AG09309 (cell line): Measurements from ENCODE around the gene LYSMD3.

ENCODE experiments used
- DNase-seq: peaks from one replicate; pipeline ENCODE4 v3.0.0-alpha.2; 2010; ENCODE audit warnings: low read depth
- H3K4me3 ChIP-seq: 2 replicates; pipeline ENCODE4 v1.5.1; 2011; ENCODE audit warnings: mild to moderate bottlenecking, low read depth, low read length, moderate library complexity; ENCODE audit not compliant: control insufficient read depth
- TF ChIP-seq, protein P1 (sequence below): IDR thresholded peaks from 2 replicates; pipeline ENCODE4 v1.5.1; 2011; ENCODE audit warnings: mild to moderate bottlenecking, low read depth, low read length, inconsistent platforms; ENCODE audit not compliant: insufficient read depth, control insufficient read depth; ENCODE audit errors: missing control alignments

The LYSMD3 gene

DNA sequence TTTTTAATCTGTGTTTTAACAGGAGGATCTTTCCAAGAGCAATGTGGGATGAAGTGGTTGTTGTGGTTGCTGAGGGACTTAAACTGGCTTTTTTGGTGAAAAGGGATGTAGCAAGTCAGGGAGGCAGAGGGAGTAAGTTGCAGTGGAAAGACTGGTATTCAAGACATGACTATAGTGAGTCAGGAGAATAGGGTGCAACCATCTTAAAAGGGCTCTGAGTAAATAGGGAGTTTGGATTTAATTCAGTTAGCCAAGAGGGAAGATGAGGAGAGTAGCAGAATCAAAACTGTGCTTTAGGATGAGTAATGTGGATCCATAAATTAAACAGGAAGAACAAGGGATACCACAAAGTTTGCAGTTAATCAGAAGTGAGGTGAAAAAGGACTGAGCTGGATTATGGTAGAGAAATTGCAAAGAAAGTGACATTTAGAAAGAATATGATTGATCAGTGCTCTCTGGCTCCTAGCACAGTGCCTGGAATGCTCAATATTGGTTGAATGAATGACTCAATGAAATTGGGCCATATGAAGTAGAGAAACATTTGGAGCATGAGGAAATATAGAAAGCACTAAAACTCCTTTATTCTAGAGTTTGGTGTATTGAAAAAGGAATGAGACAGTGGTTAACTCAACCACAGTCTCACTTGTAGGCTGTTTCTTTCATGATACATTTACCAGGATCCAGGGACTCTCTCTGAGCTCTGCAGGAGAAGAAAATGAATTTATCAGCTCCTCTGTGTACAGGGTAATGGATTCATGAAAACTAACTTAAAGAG is 49.6 kb downstream of the LYSMD3 start:
- DNase-seq: no peak
- TF ChIP-seq, protein P1, sequence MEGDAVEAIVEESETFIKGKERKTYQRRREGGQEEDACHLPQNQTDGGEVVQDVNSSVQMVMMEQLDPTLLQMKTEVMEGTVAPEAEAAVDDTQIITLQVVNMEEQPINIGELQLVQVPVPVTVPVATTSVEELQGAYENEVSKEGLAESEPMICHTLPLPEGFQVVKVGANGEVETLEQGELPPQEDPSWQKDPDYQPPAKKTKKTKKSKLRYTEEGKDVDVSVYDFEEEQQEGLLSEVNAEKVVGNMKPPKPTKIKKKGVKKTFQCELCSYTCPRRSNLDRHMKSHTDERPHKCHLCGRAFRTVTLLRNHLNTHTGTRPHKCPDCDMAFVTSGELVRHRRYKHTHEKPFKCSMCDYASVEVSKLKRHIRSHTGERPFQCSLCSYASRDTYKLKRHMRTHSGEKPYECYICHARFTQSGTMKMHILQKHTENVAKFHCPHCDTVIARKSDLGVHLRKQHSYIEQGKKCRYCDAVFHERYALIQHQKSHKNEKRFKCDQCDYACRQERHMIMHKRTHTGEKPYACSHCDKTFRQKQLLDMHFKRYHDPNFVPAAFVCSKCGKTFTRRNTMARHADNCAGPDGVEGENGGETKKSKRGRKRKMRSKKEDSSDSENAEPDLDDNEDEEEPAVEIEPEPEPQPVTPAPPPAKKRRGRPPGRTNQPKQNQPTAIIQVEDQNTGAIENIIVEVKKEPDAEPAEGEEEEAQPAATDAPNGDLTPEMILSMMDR: no peak
- H3K4me3 ChIP-seq: no peak overlapping the region

DNA sequence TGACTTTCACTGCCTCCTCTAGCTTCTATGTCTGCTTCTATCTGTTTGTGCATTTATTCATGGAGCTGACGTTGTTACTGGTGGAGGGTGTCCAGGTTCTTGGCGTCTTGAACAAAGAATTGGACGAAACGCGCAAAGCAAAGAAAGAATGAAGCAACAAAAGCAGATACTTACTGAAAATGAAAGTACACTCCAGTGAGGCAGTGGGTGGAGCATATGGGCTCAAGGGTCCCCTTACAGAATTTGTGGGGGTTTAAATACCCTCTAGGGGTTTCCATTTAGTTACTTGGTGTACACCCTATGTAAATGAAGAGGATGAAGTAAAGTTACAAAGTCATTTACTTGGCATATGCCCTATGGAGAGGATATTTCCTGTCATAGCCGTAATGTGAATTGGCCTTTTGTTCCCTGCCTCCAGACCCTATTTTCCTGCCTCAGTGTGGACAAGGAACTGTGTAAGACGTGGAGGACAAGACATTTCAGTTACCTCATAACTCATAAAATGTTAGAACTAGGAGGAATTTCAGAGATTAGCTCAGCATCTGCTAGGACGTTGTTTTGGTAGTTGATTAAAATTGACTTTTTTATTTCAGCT is 51.7 kb downstream of the LYSMD3 start:
- H3K4me3 ChIP-seq: no peak overlapping the region
- no peak for DNase-seq
- TF ChIP-seq, protein P1: no peak

DNA sequence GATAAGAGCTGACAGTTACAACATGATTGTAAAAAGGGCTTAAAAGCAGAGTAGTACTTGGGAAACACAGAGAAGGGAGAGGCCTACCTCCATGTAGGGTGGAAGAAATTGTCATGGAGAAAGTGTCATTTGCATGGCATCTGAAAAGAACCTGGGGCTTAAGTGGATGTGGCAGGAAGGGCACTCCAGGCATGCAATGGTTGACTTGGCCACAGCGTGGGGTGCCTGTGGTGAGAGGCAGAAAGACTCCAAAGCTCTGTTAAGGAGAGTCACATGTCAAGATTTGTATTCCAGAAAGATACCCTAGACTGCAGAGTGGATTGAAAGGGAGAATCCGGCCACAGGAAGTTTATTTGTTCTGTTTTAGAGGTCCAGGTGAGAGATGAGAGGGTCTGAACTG is 52.3 kb downstream of the LYSMD3 start:
- TF ChIP-seq, protein P1: no peak
- no peak for DNase-seq
- no peak overlapping the region for H3K4me3 ChIP-seq

DNA sequence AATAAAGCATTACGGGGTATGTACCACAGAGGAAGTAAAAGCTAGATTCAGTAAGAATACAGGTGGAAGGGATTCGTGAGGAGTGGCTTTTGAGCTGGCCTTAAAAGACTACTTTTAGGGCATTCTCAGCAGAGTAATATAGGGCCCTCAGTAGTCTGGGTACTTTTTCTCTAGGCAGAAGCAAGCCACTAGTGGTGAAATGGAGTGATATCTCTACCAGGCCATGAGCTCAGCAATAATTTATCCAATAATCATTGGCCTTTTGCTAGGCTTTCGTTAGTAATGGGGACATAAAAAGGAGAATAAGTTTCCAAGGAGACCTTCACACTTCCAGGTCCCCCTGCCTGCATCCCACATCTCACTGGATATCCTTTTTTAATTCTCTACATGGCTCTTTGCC is 53.0 kb downstream of the LYSMD3 start:
- no peak for DNase-seq
- H3K4me3 ChIP-seq: no peak overlapping the region
- TF ChIP-seq, protein P1: no peak

DNA sequence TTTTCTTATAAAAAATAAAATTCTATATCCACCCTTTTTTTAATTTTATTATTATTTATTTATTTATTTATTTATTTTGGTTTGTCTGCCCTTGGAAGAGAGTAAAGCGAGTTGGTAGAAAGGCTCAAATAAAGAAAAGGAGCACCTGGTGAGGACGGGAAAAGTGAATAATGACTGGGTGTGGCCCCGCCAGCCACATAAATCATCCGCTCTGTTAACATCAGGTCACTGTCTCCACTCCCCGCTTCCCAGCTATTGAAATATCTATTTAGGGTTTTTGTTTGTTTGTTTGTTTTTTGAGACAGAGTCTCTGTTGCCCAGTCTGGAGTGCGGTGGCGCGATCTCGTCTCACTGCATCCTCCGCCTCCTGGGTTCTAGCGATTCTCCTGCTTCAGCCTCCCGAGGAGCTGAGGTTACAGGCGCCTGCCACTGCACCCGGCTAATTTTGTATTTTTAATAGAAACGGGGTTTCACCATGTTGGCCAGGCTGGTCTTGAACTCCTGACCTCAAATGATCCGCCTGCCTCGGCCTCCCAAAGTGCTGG is 53.9 kb downstream of the LYSMD3 start:
- DNase-seq: no peak
- H3K4me3 ChIP-seq: no peak overlapping the region; the same call in 1 of the 2 replicates
- TF ChIP-seq, protein P1: no peak

DNA sequence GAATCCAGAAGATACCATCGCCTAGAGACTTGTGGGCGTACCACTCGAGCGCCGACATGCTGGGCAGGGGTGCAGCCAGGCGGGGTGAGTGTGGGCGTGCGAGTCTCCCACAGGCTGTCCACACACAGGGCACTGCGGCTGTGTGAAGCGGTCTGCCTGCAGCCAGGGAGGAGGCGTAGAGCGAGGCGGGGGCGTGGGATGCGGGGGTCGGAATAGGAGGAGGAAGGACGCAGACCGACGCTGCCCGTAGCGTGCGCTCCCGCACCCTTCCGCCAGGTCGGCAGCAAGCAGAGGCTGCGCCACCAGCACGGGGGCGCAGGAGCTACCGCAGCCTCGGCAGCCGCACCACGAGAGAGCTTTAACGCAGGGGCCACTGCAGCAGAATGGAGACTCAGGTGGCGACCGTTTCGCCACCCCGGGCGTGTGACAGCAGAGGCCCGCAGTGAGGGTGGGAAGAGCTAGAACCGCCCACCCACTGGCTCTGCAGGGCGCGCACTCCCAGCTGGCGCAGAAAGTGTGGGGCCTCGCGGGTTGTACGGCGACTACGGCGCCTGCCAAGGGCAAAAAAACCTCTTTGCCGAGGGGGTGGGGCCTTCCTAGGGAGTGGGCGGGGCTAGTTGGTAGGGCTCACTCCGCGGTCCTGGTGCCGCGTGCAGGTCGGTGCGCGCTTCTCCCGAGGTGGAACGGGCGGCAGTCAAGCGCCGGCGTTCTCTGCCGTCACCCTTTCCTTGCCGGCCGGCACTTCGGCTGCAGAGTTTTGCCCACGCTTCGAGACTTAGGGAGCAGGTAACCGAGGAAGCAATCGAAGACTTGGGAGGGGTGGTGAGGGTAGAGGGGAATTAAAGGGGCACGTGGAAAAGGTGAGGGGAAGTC is 54.9 kb downstream of the LYSMD3 start, which contains the start of the genes MBLAC2 and POLR3G:
MBLAC2 (minus strand) TSS at position 537 of the 873 bp plus-strand sequence; CDS start at position 58, 479 bp downstream.
POLR3G (plus strand) TSS at position 630 of the 873 bp plus-strand sequence. CDS start 10,704 bp downstream, outside the sequence.
- peak; percentile 49 for DNase-seq
- TF ChIP-seq, protein P1: peak; percentile 55
- H3K4me3 ChIP-seq: peak within 1 kb of the TSS; percentile 87
